ENCODE data around the gene CDHR1. TPM values are rescaled to one million over a fixed set of nuclear protein-coding genes. Genes with fewer than 3 reads are reported as not detected.
"Not testable (repeated sequence)": the region's sequence is repeated elsewhere in the genome, so short reads cannot be mapped to it uniquely, and the experiment has no call there.

The CDHR1 gene
- total RNA-seq, 1 donor from 2014 or later, result 0.26 TPM

- no peak for DNase-seq (ENCODE audit: low read depth in 2 of 2)
Measured at GRCh38 chr10:84173501-84173929, 20.8 kb upstream of the CDHR1 start, which contains the start of gene GPR15LG. TSS of gene GPR15LG (plus strand) at chr10:84173801. CDS start at chr10:84173852, 51 bp downstream.

GRCh38 chr10:84175436-84175835 lies 18.9 kb upstream of the CDHR1 start:
- no peak for DNase-seq (ENCODE audit: low read depth in 2 of 2)

DNA sequence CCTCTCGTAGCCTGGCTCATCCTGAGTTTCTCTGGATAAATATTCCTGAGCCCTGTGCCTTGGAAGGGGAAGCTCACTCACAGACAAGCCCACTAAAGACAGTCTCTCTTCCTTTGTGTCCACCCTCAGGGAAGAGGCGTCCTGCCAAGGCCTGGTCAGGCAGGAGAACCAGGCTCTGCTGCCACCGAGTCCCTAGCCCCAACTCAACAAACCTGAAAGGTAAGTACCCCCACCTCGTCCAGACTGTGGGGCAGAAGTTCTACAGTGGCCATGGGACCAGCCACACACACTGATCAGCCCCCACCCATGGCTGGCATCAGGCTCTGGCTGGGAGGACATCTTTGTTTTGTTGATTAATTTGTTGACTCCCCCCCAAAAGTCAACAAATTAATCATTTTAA lies 18.0 kb upstream of the CDHR1 start:
- no peak for DNase-seq (ENCODE audit: low read depth in 2 of 2)

DNA sequence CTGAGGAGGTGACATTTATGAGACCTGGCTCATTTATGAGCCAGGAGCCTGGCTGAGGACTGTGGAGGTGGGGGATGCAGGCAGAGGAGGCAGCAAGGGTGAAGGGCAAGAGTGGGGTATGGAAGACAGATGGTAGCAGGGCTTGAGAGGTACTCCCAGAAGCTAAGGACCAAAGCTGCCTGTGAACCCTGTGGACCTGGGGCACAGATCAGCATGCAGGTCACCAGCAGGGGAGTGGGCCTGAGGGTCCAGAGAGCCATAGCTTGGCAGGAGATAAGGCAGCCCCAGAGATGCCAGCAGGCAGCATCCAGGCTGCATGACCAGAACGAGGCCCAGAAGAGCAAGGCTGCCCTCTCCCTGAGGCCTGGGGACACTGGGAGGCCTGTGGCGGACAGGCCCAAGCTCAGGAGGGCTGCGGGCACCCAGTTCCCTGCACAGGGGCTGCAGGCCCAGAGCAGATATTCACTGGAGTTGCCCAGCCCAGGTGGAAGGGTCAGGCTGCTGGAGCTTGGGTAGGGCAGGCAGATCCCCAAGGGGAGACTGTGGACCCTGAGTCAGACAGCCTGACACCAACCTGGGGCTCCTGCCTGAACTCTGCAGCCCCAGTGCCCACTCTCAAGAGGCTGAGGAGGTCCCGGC lies 17.4 kb upstream of the CDHR1 start:
- no peak for DNase-seq (ENCODE audit: low read depth in 2 of 2)

GRCh38 chr10:84177541-84178141 lies 16.7 kb upstream of the CDHR1 start:
- DNase-seq (ENCODE audit: low read depth in 2 of 2), result no peak

- DNase-seq (ENCODE audit: low read depth in 2 of 2), result no peak
Measured at GRCh38 chr10:84178160-84178609, 16.2 kb upstream of the CDHR1 start.

GRCh38 chr10:84179059-84179710 lies 15.2 kb upstream of the CDHR1 start:
- no peak for DNase-seq (ENCODE audit: low read depth in 2 of 2)

DNA sequence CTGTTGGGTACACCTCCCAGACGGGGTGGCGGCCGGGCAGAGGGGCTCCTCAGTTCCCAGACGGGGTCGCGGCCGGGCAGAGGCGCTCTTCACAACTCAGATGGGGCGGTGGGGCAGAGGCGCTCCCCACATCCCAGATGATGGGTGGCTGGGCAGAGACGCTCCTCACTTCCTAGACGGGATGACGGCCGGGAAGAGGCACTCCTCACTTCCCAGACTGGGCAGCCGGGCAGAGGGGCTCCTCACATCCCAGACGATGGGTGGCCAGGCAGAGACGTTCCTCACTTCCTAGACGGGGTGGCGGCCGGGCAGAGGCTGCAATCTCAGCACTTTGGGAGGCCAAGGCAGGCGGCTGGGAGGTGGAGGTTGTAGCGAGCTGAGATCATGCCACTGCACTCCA lies 14.0 kb upstream of the CDHR1 start:
- not testable (repeated sequence) for DNase-seq (ENCODE audit: low read depth in 2 of 2)

DNA sequence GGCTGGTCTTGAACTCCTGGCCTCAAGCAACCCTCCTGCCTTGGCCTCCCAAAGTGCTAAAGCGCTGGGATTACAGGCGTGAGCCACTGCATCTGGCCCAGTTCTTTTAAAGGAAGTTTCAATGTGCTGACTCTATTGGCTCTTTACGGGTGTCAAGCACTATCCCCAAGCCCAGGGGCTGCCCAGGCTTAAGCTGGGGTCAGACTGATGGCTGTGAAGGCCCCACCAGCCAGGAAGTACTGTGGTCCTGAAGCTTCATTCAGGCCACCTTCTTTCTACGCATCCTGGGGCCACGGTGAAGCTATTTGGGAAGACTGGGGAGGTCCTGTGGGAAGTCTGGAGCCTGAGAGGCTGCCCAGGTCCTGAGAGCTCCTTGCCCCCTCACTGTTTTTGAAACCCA lies 12.7 kb upstream of the CDHR1 start:
- no peak for DNase-seq (ENCODE audit: low read depth in 2 of 2)

GRCh38 chr10:84184517-84184916 lies 9.8 kb upstream of the CDHR1 start:
- no peak for DNase-seq (ENCODE audit: low read depth in 2 of 2)

GRCh38 chr10:84185526-84186175 lies 8.7 kb upstream of the CDHR1 start:
- no peak for DNase-seq (ENCODE audit: low read depth in 2 of 2)

DNA sequence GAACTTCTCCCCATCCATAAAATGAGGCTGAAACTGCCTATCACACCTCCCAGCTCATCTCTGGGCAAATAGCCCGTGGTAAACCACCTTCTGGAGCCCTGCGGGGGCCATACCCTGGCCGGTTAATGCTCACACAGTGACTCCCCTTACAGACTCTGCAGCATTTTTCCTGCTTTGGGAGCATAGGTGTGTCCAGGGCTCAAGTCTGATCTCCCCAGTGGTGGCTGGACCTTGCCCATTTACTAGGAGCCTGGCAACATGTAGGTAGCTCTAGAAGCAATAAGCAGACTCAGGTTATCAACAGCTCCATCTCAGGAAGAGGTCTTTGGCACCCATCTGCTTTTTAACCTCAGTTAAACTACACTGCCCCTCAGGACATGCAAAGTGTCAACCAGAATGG lies 5.5 kb upstream of the CDHR1 start:
- no peak for DNase-seq (ENCODE audit: low read depth in 2 of 2)

DNA sequence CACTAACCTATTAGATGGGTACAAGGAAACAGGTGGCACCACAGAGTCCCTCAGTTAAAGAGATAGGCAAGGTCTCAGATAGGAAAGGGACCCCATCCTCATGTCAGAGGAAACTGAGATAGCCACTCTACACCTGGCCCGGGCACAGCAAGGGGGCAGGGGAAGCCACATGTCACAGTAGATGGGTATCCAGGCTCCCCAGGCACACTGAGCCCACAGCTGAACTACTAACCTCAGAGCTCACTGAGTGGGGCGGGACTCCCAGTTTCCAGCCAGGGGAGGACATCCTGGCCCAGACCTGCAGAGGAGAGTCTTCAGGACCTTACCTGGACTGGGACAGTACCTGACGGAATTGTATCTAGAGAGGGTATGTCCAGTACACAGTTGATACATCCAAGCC lies 3.7 kb upstream of the CDHR1 start:
- no peak for DNase-seq (ENCODE audit: low read depth in 2 of 2)

DNA sequence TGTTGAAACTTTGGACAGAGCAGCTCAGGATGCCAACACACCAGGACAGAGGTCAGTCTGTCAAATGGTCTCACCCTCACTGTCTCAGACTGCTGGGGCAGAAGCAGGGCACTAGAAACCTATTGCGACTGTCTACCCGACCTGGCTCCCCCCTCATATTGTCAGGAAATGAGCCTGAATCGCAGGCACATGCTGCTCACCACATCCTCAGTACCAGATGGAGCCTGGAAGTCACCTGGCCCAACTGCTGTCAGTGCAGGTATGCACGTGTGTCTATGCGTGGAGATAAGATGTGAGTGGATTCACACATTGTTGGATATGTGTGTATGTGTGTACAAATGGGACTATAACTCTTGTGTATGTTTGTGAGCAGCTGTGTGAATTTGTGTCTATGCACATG lies 3.2 kb upstream of the CDHR1 start:
- no peak for DNase-seq (ENCODE audit: low read depth in 2 of 2)

DNA sequence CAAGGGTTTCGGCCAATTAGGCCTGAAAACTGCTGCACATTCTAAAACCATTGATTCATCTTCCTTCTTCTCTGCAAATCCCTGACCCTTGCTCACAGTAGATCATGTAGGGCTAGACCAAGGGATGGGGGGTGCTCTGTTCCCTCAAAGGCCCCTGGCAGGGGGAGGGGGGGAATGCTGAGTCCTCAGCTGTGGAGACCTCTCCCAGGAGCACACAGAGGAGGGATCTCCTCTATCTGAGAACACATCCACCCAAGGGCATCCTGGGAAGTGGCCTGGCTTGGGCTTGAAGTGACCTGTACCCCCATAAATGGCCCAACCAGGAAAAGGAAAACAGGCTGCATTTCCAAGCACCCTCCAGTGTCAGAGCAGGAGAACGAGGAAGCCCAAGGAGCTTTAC lies 1.0 kb upstream of the CDHR1 start:
- no peak for DNase-seq (ENCODE audit: low read depth in 2 of 2)

GRCh38 chr10:84193846-84194423 lies 402 bp upstream of the CDHR1 start:
- no peak for DNase-seq (ENCODE audit: low read depth in 2 of 2)

DNA sequence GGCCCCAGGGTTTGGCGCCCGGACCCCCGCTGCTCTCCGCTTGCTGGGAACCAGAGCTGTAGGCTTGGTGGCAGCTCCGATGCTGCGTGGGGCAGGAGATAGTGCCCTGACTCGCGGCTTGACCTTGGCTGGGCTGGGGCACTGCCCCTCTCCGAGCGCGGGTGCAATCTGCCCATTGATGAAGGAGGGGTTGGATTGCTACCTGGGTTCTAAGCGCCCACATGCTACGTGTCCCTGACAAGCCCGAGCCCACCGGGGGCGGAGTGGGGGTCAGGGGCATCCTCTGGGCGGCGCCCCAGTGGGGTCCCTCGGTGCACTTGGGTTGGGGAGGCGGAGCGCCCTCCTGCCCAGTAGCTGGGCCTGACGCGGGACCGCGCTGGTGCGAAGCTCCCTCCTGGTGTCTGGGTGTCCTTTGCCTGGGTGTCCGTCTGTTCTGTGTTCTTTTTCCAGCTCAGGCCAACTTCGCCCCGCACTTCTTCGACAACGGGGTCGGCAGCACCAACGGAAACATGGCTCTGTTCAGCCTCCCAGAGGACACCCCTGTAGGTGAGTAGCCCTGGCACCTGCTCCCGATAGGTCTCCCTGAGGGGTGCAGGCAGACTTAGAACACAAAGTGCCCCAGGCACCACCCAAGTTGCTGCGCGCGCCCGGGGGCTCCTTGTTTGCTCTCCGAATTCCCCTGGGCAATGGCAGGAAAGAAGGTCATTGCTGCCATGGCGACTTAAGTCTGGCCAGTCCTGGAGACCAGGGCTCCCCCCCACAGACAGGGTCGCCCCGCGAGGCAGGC lies 900 bp downstream of the CDHR1 start:
- no peak for DNase-seq (ENCODE audit: low read depth in 2 of 2)

- no peak for DNase-seq (ENCODE audit: low read depth in 2 of 2)
Measured at GRCh38 chr10:84196083-84196482, 1.7 kb downstream of the CDHR1 start.

GRCh38 chr10:84196941-84197340 lies 2.6 kb downstream of the CDHR1 start:
- DNase-seq (ENCODE audit: low read depth in 2 of 2), result no peak

GRCh38 chr10:84197643-84198042 lies 3.3 kb downstream of the CDHR1 start:
- DNase-seq (ENCODE audit: low read depth in 2 of 2), result no peak

DNA sequence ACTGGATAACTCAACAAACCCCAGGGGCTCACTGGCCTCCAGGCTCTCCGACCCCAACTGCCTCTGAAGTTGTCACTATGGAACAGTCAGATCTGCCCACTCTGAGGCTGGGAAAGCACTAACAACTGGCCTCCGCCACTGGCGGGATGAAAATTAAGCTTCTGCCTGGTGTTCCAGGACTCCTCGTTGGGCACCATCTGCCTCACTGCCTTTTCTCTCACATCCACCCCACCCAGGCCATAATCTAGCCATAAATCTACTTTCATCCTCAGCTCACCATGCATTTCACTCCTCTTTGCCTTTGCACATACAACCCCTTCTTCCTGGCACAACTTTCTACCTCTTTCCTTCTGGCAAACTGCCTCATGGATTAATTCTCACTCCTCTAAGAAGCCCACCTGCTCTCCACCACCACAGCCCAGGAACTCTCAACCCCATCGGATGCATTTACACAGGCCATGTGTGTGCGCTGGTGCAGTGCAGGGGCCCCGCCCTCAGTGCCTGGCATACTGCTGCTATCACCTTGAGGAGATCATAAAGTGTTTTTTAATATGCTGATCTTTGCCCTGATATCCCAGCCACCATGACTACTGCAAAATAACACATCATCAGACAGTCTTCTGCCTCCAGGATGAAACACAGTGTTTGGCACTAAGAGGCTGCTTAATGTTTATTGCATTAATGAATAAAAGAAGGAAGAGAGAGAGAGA lies 4.0 kb downstream of the CDHR1 start:
- no peak for DNase-seq (ENCODE audit: low read depth in 2 of 2)
